Measurements from ENCODE around the gene RASEF. TPM values are rescaled to one million over a fixed set of nuclear protein-coding genes. Genes with fewer than 3 reads are reported as not detected.

The RASEF gene
- total and polyA plus RNA-seq, 2 of the 4 experiments (the other 2 are of a cell fraction): under 0.01 to 0.05 TPM

DNA sequence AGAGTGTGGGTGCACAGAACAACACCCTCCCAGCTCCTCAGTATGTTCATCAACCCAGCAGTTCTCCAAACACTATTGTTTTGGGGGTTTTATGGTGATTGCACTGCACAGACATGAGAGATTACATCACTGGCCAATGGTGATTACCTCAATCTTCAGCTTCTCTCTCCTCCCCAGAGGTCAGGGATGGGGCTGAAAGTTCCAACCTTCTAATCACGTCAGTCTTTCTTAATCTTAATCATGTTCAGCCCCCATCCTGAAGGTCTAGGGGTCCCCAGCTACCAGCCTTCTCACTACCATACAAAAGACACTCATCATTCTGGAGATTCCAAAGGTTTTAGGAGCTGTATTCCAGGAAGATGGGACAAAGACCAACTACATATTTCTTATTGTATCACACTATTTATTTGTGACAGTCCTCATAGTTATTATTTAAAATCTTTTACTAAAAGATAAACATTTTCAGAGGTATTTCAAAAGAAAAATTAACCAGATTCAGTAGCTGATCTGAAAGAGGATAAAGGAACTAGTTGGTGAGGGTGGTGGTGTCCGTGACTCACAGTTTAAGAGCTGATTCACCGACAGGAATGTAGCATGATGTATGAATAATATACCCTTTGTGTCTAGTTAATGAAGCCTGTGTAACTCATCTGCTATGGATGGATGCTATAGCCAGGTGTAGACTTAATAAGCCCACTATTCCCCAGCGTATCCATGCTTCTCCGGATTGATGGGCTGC lies 35.6 kb downstream of the RASEF start (continued):
- TF ChIP-seq RCOR1 (IDR thresholded peaks at IDR 0.05; ENCODE audit: insufficient replicate concordance, low read length): peak; percentile 47
- no peak for TF ChIP-seq RFX5 (IDR thresholded peaks at IDR 0.05; ENCODE audit: low read depth, low read length)

DNA sequence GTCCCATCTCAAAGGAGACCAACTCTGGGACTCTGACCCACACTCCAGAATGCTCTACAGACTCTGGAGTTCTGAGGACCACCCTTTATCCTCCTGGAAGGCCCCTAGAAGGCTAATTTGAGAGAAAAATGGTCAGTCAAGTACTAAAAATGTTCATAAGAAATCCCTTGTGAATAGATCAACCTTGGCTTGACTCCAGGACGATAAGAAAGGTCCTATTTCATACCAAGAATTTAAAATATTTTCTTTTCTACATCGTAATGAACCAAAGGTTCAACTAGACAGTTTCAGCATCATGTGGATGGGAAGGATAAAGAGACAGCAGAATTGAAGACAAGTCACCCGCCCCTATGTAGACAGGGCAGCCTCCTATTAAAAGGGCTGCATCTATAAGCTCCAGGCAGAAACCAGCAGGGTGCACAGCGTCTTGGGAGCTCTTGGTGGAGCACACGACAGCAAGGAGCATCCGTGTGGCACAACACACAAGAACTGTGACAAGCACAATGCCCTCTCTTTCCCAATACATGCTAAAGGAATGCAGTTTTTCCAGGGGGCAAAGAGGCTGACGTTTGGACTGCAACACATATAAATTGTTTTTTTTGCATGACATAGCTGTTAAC lies 38.3 kb downstream of the RASEF start:
- H4K20me1 ChIP-seq (ENCODE audit: insufficient read depth, low read length): no peaks in the 10 kb centered on the region
- no peak overlapping the region for H2AFZ ChIP-seq (replicated peaks; ENCODE audit: low read length, poor library complexity)
- dilution Hi-C loops (cut with HindIII; ENCODE audit: low sequenced_read_pairs, unreplicated experiment) (no loop called here), in situ Hi-C loops (cut with MboI; ENCODE audit: low sequenced_read_pairs) (no loop called here), intact Hi-C loops (cut with micrococcal nuclease) (no loop called here)
- no TSS peak for BruUV-seq (replicated peaks)
- H2AK9ac ChIP-seq (replicated peaks; ENCODE audit: low read depth, low read length, poor library complexity): no peak overlapping the region
- H3K23ac ChIP-seq (ENCODE audit: low read depth, low read length): no peak overlapping the region
- no peak overlapping the region for H3K4me2 ChIP-seq (ENCODE audit: low read depth, low read length)
- H3K56ac ChIP-seq (ENCODE audit: extremely low read depth, insufficient read depth, low read length): no peak overlapping the region
- H3K4ac ChIP-seq (ENCODE audit: low read depth, low read length): peak overlapping the region; percentile 23; the same call in 1 of the 2 replicates
- no peak overlapping the region; the same call in 1 of the 2 replicates for H4K91ac ChIP-seq (ENCODE audit: insufficient read depth, low read depth, low read length)
- H3K79me1 ChIP-seq (ENCODE audit: low read depth in 1 of 2, low read length in 2 of 2): no peaks in the 10 kb centered on the region
- H2BK120ac ChIP-seq (ENCODE audit: low read depth, low read length): no peak overlapping the region
- ATAC-seq (ENCODE audit: low read depth): no peak
- H3K27me3 ChIP-seq (ENCODE audit: control insufficient read depth, insufficient read depth, low read length): no peaks in the 10 kb centered on the region
- no peak overlapping the region for H3K27ac ChIP-seq (ENCODE audit: insufficient read depth, low read length)
- H3K36me3 ChIP-seq (ENCODE audit: control insufficient read depth, insufficient read depth, low read length): no peaks in the 10 kb centered on the region
- DNase-seq: peak; percentile 42
- H3K4me3 ChIP-seq (ENCODE audit: insufficient read depth, low read depth, low read length): no peak overlapping the region
- H3K14ac ChIP-seq (replicated peaks; ENCODE audit: low read depth, low read length): 0 out of 2 replicates have a peak overlapping the region, but pooled peaks have one; percentile 42
- H4K8ac ChIP-seq (ENCODE audit: low read depth in 2 of 2, low read length in 2 of 2): no peak overlapping the region
- 93% methylated on average over 2 of the region's 7 CpGs; no CpG with 5 or more reads in 1 of the 2 experiments for WGBS, 2 experiments (ENCODE audit: extremely low coverage in 2 of 2, insufficient read length in 1 of 2)
- H4K5ac ChIP-seq (ENCODE audit: low read depth, low read length): no peak overlapping the region
- ChIA-PET POLR2A (ENCODE audit: unreplicated experiment) (no interaction called here), CTCF (no interaction called here)
- no peak overlapping the region for H3K9ac ChIP-seq (ENCODE audit: low read depth, low read length)
- no peak overlapping the region for H2BK5ac ChIP-seq (ENCODE audit: low read depth, low read length, poor library complexity, severe bottlenecking)
- no peak overlapping the region for H2BK15ac ChIP-seq (ENCODE audit: low read depth, low read length)
- no peaks in the 10 kb centered on the region for H3K9me3 ChIP-seq (ENCODE audit: control insufficient read depth, insufficient read depth, low read length)
- H3K18ac ChIP-seq (ENCODE audit: low read depth, low read length): no peak overlapping the region
- peaks cover 5% of the 10 kb centered on the region for H3K9me1 ChIP-seq (ENCODE audit: insufficient read depth, low read length)
- 0 out of 2 replicates have a peak overlapping the region, but pooled peaks have one; percentile 26 for H2BK20ac ChIP-seq (ENCODE audit: low read depth, low read length)
- H2AK5ac ChIP-seq (ENCODE audit: low read depth, low read length): 0 out of 2 replicates have a peak overlapping the region, but pooled peaks have one; percentile 14
- peaks cover 12% of the 10 kb centered on the region for H3K4me1 ChIP-seq (ENCODE audit: control insufficient read depth, insufficient read depth, low read length)
- TF ChIP-seq MAFK (IDR thresholded peaks at IDR 0.05; ENCODE audit: low read depth, low read length) (no peak), NFE2L2 (IDR thresholded peaks at IDR 0.05; ENCODE audit: low read depth, low read length) (no peak), MAZ (IDR thresholded peaks at IDR 0.05; ENCODE audit: borderline replicate concordance, low read depth, low read length) (no peak), RAD21 (IDR thresholded peaks at IDR 0.05; ENCODE audit: low read length) (no peak), FOS (IDR thresholded peaks at IDR 0.05; ENCODE audit: low read depth, low read length) (no peak), CEBPB (IDR thresholded peaks at IDR 0.05; ENCODE audit: low read depth, low read length) (no peak), ELK1 (IDR thresholded peaks at IDR 0.05; ENCODE audit: borderline replicate concordance, low read depth, low read length) (no peak), RCOR1 (IDR thresholded peaks at IDR 0.05; ENCODE audit: insufficient replicate concordance, low read length) (no peak)
- TF ChIP-seq, protein P1, sequence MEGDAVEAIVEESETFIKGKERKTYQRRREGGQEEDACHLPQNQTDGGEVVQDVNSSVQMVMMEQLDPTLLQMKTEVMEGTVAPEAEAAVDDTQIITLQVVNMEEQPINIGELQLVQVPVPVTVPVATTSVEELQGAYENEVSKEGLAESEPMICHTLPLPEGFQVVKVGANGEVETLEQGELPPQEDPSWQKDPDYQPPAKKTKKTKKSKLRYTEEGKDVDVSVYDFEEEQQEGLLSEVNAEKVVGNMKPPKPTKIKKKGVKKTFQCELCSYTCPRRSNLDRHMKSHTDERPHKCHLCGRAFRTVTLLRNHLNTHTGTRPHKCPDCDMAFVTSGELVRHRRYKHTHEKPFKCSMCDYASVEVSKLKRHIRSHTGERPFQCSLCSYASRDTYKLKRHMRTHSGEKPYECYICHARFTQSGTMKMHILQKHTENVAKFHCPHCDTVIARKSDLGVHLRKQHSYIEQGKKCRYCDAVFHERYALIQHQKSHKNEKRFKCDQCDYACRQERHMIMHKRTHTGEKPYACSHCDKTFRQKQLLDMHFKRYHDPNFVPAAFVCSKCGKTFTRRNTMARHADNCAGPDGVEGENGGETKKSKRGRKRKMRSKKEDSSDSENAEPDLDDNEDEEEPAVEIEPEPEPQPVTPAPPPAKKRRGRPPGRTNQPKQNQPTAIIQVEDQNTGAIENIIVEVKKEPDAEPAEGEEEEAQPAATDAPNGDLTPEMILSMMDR (conservative IDR thresholded peaks at IDR 0.05; ENCODE audit: low read depth, low read length): no peak
- TF ChIP-seq, protein P2, sequence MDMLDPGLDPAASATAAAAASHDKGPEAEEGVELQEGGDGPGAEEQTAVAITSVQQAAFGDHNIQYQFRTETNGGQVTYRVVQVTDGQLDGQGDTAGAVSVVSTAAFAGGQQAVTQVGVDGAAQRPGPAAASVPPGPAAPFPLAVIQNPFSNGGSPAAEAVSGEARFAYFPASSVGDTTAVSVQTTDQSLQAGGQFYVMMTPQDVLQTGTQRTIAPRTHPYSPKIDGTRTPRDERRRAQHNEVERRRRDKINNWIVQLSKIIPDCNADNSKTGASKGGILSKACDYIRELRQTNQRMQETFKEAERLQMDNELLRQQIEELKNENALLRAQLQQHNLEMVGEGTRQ (IDR thresholded peaks at IDR 0.05; ENCODE audit: low read depth, low read length): no peak
